Pons (tissue), 1 donor: Measurements from ENCODE around the gene NOC3L.
A peak's percentile ranks its signal among the peaks of the same experiment; 100 is the strongest.
"Not testable (repeated sequence)": the region's sequence is repeated elsewhere in the genome, so short reads cannot be mapped to it uniquely, and the experiment has no call there.

ENCODE experiments used
- DNase-seq: peaks from one replicate; pipeline ENCODE4 v3.0.0-alpha.2; 2016; ENCODE audit warnings: low spot score

The NOC3L gene, protein sequence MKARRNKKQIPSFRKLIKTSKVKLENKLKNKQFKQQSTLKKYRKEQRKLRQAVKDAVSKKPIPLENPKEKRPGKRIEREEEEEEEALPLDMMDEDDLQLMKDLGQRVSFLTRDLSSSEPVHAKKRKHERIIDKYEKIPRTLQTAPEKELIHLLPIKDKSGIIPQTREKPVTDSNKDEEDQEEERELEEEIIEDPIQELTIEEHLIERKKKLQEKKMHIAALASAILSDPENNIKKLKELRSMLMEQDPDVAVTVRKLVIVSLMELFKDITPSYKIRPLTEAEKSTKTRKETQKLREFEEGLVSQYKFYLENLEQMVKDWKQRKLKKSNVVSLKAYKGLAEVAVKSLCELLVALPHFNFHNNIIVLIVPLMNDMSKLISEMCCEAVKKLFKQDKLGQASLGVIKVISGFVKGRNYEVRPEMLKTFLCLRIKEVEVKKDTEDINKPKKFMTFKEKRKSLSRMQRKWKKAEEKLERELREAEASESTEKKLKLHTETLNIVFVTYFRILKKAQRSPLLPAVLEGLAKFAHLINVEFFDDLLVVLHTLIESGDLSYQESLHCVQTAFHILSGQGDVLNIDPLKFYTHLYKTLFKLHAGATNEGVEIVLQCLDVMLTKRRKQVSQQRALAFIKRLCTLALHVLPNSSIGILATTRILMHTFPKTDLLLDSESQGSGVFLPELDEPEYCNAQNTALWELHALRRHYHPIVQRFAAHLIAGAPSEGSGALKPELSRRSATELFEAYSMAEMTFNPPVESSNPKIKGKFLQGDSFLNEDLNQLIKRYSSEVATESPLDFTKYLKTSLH

DNA sequence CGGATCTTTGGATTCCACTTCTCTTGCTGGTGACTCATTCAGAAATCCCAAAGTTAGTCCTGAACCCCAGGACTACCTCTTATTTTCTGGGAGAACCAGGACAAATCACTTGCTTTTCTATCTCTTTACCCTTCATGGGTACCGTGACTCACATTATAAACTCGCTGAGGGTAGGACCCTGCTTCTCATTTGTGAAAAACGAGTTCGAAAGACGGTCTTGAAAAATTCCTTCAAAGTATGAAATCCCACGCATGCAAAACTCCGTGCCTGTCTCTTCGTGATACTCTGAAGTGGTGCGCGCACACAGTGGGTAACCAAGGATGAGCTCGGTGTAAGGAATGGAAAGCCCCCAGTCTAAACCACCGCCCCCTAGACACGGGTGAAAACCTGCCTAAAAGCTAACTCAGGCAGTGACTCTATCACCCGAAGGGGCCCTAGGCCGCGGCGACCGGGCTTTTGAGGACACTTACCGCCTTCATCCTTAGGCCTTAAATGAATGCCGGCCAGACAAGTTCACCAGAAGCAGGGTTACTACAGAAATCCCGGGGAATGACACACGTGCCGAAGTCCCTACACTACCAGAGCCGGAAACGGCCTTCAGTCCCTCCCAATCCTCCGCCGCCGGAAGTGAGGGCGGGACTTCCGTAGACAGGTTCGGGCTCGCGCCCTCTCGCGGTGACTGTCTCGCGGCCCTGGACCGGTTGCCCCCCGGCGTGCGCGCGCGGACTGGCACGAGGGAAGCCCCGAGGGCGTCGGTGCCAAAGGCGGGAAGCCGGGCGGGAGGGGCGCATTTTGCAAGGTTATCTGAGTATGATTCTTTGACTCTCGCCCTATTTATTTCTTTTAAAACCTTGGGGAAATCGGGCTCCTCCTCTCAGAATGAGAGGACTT, at the start of gene NOC3L:
Gene NOC3L, minus strand, starts transcription at position 580 of the 891 bp plus-strand sequence. Its CDS starts 101 bp downstream, at position 479.
- DNase-seq, result peak; percentile 95

DNA sequence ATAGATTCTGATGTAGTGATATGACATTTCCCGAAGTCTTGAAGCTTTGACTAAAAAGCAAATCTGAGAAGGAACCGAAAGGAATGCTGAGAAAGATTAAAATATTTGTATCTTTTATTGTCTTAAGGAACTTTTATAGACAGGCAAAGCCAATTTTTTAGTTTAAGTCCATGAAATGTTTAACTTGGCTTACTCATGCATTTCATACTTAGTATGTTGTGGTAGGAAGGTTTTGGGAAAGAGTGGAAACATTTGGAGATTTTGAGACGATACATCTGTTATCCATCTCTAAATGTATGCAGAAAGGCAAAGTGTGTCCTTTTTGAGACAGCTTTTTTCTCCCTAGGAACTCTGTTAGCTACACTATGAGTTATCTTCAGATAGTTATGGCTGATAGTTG, 49.7 kb upstream of the NOC3L start:
- DNase-seq, result no peak

DNA sequence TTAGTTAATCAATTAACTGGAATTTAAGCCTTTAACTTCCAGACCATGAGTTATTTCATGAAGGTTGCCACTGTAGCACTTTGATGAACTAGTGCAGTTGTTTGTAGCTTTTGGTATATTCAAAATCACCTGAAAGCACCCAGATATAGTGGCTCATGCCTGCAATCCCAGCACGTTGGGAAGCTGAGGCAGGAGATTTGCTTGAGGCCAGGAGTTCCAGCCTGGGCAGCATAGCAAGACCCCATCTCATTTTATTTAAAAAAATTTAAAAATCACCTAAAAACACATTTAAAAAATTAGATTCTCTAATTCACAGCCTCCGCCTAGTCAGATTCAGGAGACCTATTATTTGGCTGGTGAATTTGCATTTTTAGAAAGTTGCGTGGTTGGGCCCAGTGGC, 48.6 kb upstream of the NOC3L start:
- DNase-seq, result no peak

DNA sequence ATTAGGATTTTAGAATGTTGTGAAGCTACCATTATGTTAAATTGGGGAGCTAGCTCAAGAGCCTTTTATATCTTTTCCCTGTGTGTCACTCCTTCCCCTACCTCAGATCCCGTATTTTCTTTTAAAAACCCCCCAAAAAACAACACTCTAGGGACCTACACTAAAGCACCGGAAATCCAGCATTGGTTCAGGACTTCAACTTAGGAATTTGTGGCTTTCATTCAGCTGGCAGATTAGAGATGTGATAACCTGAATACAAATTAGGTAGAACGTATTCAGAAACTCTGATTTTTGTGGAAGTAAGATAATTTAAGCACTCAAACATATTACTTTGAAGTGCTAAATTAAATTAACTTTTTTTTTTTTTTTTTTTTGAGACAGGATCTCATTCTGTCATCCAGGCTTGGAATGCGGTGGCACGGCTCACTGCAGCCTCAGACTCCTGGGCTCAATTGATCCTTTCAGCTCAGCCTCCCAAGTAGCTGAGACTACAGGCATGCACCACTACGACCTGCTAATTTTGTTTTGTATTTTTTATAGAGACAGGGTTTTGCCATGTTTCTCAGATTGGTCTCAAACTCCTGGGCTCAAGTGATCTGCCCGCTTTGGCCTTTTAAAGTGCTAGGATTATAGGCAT, 46.4 kb upstream of the NOC3L start:
- DNase-seq, result no peak

DNA sequence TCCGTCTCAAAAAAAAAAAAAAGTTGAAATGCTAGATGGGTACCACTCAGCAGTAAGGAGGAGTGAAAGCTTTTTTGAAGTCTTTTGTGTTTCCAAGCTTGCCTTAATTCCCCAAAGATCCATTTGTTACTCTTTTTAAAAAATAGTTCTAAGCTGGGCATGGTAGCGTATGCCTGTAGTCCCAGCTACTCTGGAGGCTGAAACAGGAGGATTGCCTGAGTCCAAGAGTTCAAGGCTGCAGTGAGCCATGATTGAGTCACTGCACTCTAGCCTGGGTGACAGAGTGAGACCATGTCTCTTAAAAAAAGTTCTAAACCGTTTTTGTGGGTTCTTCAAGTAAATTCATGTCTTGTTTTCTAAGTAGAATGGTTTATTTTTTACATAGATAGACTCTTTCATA, 44.9 kb upstream of the NOC3L start:
- DNase-seq, result no peak

DNA sequence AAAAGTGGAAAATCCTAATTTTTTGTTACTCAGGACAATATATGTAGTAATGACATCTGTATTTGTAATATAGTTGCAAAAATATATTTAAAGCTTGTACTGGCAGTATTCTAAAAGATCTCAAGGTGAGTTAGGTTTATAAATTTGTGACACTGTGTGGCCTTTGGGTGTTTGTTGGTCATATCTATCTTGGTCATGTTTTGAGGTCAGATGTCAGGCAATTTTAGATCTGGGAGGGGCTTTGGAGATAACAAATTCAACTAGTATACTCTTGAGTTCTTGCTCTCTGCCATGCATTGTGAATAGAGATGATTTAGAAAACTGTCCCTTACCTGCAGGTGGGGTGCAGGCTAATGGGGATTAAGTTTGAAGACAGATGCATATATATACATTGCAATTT, 42.7 kb upstream of the NOC3L start:
- peak; percentile 26 for DNase-seq

DNA sequence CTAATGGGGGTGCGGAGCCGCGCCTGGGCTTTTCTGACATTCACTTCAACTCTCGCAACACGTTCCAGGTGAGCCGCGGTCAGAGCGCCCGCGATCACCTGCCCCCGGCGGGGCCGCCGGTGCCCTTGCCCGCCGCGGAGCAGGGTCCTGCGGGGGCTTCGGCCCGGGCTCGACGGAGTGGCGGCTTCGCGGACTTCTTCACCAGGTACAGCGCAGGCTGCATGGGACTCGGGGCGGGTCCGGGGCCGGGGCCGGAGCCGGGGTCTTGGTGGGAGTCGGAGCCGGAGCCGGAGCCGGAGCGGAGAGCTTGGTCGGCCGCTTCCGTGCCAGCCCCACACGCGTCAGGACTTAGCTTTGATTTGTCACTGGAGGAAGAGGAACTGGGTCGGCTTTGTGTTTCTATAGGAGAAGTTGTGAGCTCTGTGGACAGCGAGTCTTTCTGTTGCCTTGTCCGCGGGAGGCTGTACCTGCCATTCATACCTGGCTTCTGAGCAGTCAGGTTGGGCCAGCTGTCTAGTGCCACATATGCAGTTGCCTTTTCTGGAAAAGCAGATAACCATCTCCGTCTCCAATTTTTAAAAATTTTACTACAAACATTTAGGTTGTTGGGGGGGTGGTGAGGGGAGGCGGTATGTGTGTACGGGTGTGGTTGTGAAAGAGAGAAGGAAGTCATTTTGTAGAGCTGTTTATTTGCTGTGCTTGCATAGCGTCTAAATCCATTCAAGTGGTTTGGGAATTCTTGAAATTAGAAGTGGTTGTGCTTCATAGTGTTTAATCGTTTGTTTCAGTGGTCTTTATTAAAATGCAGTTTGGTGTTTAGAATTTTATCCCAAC, 40.9 kb upstream of the NOC3L start:
- peak; percentile 78 for DNase-seq

DNA sequence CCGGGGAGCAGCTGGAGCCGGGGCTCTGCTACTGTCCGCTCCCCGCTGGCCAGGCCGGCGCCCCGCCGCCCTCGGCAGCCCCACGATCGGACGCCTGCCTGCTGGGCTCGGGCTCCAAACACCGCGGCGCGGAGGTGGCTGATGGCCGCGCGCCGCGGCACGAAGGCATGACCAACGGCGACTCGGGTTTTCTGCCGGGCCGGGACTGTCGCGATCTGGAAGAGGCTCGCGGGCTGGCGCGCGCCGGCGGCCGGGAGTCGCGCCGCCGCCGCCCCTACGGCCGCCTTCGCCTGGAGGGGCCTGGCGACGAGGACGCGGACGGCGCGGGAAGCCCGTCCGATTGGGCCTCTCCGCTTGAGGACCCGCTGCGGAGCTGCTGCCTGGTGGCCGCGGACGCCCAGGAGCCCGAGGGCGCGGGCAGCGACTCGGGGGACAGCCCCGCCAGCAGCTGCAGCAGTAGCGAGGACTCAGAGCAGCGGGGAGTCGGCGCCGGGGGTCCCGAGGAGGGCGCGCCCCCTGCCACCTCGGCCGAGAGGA, 40.2 kb upstream of the NOC3L start:
- DNase-seq, result no peak

DNA sequence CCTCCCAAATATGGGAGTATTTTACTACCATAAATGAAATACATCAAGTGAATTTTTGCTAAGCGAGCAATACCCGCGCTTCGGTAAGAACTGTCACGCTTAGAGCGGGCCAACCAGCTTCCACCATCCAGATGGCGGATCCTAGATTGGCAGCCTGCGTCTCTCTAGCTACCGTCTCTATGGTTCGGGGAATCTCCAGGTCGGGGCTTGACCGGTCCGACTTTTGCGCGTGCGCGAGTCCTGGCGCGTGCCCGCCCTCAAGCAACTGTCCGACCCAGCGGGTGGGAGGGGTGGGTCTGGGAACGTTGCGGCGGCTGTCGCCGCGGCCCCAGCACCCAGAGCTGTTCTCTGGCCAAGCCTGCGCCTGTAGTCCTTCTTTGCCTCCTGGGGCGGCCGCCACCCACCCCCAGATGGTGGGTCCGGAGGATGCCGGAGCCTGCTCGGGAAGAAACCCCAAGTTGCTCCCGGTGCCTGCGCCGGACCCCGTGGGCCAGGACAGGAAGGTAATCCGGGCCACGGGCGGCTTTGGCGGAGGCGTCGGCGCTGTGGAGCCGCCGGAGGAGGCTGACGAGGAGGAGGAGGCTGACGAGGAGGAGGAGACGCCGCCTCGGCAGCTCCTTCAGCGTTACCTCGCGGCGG, 39.6 kb upstream of the NOC3L start, which contains the start of gene TBC1D12:
Gene TBC1D12, plus strand, starts transcription at position 338 of the 639 bp plus-strand sequence. Its CDS starts 73 bp downstream, at position 411.
- peak; percentile 97 for DNase-seq

DNA sequence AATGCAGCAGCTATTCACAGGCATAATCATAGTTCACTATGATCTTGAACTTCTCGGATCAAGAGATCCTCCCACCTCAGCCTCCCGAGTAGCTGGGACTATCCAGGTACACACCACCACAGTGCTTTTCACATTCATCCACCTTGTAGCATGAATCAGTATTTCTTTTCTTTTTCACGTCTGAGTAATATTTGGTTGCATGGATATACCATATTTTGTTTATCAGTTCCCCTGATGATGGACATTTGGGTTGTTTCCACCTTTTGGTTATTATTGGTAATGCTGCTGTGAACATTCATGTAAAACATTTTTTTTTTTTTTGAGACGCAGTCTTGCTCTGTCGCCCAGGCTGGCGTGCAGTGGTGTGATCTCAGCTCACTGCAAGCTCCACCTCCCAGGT, 36.0 kb upstream of the NOC3L start:
- no peak for DNase-seq

DNA sequence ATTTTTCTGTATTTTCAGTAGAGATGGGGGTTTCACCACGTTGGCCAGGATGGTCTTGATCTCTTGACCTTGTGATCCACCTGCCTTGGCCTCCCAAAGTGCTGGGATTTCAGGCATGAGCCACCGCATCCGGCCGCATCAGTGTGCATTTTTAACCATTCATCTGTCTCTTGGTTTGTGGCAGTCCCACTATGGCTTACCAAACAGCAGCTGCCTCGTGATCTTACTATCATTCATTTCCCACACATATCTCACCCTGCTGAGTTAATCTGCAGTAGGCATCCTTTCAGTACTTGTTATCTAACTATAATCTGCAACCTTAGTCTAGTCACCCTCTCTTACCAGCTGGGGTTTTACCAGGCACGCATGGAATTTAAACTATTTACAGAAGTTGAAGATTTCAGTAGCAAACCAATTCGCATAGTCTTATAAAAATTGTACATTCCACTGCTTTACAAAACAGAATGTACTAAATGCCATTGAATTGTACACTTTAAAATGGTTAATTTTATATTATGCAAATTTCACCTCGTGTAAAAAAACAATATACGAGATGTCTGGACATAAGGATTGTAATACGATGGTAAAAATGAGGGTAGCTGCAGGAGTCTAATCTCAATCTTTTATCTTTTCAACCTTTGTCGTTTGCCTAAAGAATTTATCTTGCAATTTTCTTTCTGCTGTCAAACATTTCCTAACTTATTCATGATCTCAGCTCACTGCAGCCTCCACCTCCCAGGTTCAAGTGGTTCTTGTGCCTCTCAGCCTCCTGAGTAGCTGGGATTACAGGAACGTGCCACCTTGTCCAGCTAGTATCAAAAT, 35.0 kb upstream of the NOC3L start:
- DNase-seq, result no peak

DNA sequence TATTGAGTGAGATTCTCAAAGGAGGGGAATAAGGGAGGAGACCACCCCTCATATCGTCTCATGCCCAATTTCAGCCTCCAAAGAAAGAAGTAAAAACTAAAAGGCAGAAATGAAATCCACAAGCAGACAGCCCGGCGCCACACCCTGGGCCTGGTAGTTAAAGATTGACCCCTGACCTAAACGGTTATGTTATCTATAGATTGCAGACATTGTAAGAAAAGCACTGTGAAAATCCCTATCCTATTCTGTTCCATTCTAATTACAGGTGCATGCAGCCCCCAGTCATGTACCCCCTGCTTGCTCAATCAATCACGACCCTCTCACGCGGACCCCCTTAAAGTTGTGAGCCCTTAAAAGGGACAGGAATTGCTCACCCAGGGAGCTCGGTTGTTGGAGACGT, 29.4 kb upstream of the NOC3L start:
- DNase-seq, result not testable (repeated sequence)

DNA sequence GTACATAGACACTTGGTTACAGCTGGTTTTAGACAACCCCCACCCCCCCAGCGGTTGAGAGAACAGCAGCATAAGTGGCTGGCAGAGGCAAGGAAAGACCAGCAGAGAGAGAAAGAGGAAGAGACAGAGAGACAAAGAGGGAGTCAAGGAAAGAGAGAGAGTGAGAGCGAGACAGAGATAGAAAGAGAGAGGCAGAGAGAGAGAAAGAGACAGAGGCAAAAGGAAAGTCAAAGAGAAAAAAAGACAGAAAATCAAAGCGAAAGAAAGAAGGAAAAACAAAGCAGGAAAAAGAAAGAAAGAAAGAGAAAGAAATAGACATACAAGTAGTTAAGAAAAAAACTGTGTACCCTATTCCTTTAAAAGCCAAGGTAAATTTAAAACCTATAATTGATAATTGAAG, 23.0 kb upstream of the NOC3L start:
- DNase-seq, result not testable (repeated sequence)

DNA sequence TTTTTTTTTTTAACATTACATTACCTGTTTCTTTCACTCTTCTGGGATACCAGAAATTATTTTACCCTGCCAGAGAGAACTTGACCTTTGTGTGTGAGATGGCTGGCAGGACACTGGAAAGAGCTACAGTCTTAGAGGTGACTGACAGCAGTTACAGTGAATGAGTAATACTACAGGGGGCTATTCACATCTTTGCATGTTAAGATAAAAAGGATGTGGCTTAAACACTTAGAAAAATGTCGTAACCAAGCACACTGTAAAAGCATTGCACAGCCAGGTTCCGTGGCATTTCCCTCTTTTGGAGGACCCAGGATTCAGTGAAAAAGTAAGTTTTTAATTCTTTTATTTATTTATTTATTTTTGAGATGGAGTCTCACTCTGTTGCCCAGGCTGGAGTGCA, 20.8 kb upstream of the NOC3L start:
- DNase-seq, result no peak

DNA sequence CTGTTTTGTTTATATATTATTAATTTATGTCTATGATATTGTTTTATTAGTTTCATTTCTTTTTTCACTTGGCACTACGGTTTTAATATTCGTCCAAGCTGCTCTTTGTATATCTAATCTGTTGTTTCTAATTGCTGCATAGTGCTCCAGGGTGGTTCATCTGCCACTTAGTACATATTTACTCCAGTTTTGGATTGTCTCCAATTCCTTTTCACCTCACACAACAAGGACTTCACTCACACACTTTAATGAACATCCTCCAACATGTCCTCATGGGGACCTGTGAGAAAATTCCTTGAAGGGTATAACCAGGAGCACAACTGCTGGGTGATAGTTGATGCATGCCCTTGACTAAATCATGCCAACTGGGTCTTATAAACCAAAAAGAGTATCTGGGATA, 14.1 kb upstream of the NOC3L start:
- DNase-seq, result no peak

DNA sequence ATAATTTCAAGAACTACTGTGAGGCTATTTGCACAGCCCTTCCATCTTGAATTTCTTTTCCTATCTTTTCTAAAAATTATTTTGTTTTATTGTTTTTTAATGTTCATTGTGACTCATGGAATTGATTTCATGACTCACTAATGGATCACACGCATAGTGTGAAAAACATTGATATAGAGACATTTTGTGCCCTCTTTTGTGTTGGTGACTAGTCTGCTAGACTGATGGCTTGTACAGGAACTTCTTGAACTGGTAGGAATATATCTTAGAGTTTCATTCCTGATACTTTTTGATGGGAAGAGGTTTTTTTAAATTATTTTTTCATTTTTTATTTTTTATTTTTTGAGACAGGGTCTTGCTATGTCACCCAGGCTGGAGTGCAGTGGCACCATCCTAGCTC, 12.6 kb upstream of the NOC3L start:
- DNase-seq, result no peak

DNA sequence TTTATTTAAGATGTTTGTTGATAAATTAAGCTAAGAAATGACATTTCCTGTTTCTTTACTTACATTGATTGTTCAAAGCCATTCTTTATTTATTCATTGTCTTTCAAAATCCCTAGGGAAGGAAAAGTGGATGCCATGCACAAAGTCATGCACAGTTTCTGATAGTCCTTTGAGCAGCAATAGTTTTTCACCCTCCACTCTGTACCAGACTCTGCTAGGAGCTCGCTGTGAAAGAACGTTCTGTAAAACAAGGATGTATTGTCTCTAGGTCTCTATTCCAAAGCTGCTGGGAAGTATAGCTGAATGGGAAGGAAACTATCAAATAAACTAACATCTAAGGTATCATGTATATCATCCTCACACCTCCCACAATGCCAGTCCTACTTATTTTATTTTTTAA, 7.8 kb upstream of the NOC3L start:
- DNase-seq, result peak; percentile 94

DNA sequence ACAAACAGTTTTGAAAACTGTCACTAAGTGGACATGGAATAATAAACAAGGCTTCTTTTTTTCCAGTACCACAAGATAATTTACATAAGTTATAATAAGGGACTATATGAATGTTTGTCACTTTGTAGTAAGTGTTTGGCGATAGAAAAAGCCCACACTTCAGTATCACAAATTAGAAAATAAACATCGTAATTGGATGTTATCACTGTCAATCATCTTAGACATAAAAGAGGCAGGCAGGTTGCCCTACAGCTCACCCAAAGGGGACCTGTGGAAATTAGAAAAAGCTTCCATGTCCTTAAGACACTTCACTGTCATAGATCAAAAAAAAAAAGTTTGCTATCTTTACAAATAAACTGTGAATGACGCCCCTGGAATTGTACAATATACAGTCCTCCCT, 3.6 kb upstream of the NOC3L start:
- no peak for DNase-seq

DNA sequence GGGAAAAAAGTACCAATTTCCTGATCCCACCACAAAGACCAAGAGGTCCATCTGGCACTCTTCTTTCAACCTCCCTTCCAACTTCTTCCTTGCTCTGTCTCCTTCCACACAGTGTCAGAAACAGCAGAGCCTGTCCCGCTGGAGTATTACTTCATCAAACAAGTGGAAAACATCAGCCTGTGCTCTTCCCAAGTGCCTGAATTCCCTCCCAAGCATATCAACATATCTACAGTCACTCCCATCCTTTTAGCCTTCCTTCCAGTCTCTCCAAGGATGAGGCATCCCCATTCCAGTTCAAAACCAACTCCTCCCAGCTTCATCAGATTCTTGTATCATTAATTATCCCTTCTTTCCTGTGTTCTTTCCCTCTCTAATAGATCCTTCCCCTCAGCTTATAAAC, 1.7 kb upstream of the NOC3L start:
- DNase-seq, result no peak
